Muscle layer of duodenum (tissue), 2 donors: ENCODE data around the gene TIAM1.

Experiments used
- H3K27ac ChIP-seq: one replicate; pipeline ENCODE4 v1.7.0; 2013; ENCODE audit warnings: mild to moderate bottlenecking, low read length
- H3K27me3 ChIP-seq: one replicate; pipeline ENCODE4 v1.7.0; 2013; ENCODE audit warnings: low read depth, mild to moderate bottlenecking, control low read depth, low read length
- H3K36me3 ChIP-seq, 2 donors: one replicate each; pipeline ENCODE4 v1.7.0; 2013; ENCODE audit warnings: low read length in 2 of 2, control low read depth in 1 of 2, mild to moderate bottlenecking in 1 of 2; ENCODE audit not compliant: insufficient read depth in 2 of 2, control insufficient read depth in 1 of 2
- H3K4me1 ChIP-seq, 2 donors: one replicate each; pipeline ENCODE4 v1.7.0; 2013; ENCODE audit warnings: low read length in 2 of 2, mild to moderate bottlenecking in 2 of 2, control low read depth in 1 of 2, moderate library complexity in 1 of 2; ENCODE audit not compliant: insufficient read depth in 2 of 2, control insufficient read depth in 1 of 2
- H3K4me3 ChIP-seq, 2 donors: one replicate each; pipeline ENCODE4 v1.7.0; 2013; ENCODE audit warnings: low read length in 2 of 2, low read depth in 1 of 2, mild to moderate bottlenecking in 1 of 2
- H3K9me3 ChIP-seq, 2 donors: one replicate each; pipeline ENCODE4 v1.7.0; 2013; ENCODE audit warnings: low read length in 2 of 2, control low read depth in 1 of 2, mild to moderate bottlenecking in 1 of 2; ENCODE audit not compliant: control insufficient read depth in 1 of 2
- donor health status: healthy.

Gene TIAM1

GRCh38 chr21:31162827-31163226 lies 181.2 kb downstream of the TIAM1 start:
- no peaks in the 10 kb centered on the region for H3K27me3 ChIP-seq
- H3K36me3 ChIP-seq: no peaks in the 10 kb centered on the region
- H3K4me1 ChIP-seq: no peaks in the 10 kb centered on the region
- H3K27ac ChIP-seq: no peak overlapping the region
- peaks cover 0 to under 1% of the 10 kb centered on the region in 2 donors for H3K9me3 ChIP-seq
- no peak overlapping the region for H3K4me3 ChIP-seq

DNA sequence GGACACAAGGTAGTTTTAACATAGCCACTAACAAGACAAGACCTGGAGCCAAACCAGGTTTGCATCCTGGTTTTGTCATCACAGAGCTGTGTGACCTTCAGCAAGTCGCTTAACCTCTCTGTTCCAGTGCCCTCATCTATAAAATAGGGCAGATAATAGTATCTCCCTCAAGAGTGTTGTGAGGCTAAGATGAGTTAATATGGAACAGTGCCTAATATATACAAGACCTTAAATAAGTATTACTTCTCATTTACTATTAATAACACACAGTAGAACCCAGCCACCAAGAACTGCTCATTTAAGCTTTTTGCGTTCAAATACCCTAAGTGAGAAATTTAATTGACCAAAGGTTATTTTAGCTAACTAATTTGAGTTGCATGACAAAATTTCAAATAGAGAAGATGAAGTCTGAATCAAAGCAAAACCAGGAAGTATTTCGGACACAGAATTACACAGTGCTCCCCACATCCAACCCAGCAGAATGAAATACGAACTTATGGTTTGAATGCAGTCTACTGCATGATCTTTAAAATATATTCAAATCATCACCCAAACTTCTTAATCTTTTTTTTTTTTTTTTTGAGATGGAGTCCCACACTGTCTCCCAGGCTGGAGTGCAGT lies 181.9 kb downstream of the TIAM1 start:
- Histone ChIP-seq H3K36me3 (no peaks in the 10 kb centered on the region), H3K9me3 (peaks cover 0 to 6% of the 10 kb centered on the region in 2 donors), H3K4me1 (no peaks in the 10 kb centered on the region), H3K27me3 (no peaks in the 10 kb centered on the region), H3K4me3 (no peak overlapping the region), H3K27ac (no peak overlapping the region)

DNA sequence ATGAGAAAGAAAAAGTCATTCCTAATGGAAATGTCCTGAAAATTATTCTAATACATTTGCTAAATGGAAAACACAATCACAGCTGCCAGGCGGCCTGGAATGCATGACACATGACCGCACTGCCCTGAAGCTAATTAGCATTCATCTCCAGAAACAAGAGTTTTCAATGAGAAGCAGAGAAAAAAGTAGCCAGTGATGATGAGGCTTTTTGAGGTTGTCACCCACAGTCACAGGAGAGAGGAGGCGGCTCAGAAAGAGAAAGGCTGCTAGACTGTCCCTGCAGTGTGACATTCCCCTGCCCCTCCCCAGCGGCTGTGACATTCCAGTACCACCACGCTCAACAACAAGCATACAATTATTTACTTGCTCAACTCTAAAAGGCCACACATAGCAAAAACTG lies 182.9 kb downstream of the TIAM1 start:
- Histone ChIP-seq H3K4me3 (no peak overlapping the region), H3K9me3 (peaks cover 0 to 12% of the 10 kb centered on the region in 2 donors), H3K27ac (no peak overlapping the region)

DNA sequence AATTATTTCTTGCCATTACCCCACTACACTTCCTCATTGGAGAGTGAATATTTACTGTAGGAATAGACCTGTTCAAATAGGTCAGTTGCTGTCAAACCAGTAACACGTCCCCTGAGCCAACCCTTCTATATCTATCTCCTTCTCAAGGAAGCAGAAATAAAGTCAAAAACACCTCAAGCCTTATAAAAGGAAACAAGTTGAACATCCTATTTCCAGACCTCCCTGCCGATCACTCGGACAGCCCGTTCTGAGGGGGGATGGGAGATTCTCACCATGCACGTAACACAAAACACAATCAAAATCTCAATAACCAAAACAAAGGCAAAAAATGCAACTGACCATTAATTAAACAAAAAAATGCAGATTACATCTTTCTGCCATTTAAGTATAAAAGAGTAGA lies 184.3 kb downstream of the TIAM1 start:
- no peaks in the 10 kb centered on the region for H3K27me3 ChIP-seq
- H3K9me3 ChIP-seq: peaks cover 0 to 17% of the 10 kb centered on the region in 2 donors
- no peaks in the 10 kb centered on the region for H3K36me3 ChIP-seq
- no peaks in the 10 kb centered on the region for H3K4me1 ChIP-seq
- H3K27ac ChIP-seq: no peak overlapping the region
- H3K4me3 ChIP-seq: peak overlapping the region in 1 of 2 donors; percentile 37

More for the DNA sequence above, 182.9 kb downstream of the TIAM1 start:
- Histone ChIP-seq H3K4me1 (no peaks in the 10 kb centered on the region), H3K27me3 (no peaks in the 10 kb centered on the region), H3K36me3 (no peaks in the 10 kb centered on the region)

DNA sequence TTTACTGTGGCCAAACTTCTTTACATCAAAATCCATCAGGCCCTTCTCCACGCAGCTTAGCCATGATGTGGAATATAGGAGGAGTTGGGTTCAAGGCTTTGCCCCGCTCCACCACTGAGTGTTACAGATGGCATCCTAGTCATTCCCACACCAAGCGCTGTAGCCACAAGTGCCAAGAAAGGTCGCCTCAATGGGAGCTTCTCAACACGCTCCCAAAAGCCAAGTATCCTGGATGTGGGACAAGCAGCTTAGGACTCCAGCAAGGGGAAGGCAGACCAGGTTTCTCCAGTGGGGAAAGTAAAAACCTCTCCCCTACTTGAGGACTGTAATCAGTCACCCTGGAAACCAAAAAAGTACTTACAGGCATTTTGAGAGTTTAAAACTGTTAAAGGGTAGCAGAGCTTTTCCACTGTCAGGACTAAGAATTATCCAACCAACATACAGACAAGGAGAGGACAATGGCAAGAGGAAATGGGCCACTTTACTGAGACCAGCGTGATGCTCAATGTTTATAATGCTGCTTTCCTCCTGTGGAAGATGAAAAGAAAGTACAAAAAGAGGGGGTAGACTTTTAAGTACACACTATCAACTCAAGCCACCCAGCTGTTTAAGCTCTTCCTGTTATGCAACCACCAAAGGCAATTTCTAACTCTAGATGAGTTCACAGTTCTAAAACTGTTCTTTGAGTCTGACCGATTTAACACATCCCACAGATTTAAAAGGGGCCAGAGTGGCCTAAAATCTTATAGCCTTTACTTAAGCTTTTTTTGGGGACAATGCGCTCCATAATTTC lies 185.1 kb downstream of the TIAM1 start:
- no peaks in the 10 kb centered on the region for H3K27me3 ChIP-seq
- no peak overlapping the region for H3K4me3 ChIP-seq
- no peak overlapping the region for H3K27ac ChIP-seq
- H3K4me1 ChIP-seq: no peaks in the 10 kb centered on the region
- H3K9me3 ChIP-seq: peaks cover 0 to 17% of the 10 kb centered on the region in 2 donors
- H3K36me3 ChIP-seq: no peaks in the 10 kb centered on the region

GRCh38 chr21:31157756-31158155 lies 186.3 kb downstream of the TIAM1 start:
- Histone ChIP-seq H3K27me3 (no peaks in the 10 kb centered on the region), H3K4me3 (no peak overlapping the region), H3K4me1 (no peaks in the 10 kb centered on the region), H3K36me3 (no peaks in the 10 kb centered on the region), H3K9me3 (peaks cover 0 to 17% of the 10 kb centered on the region in 2 donors), H3K27ac (no peak overlapping the region)

- no peaks in the 10 kb centered on the region for H3K27me3 ChIP-seq
- no peak overlapping the region for H3K27ac ChIP-seq
- H3K36me3 ChIP-seq: no peaks in the 10 kb centered on the region
- H3K4me3 ChIP-seq: no peak overlapping the region
- H3K4me1 ChIP-seq: no peaks in the 10 kb centered on the region
- H3K9me3 ChIP-seq: peaks cover 0 to 17% of the 10 kb centered on the region in 2 donors
Observed at GRCh38 chr21:31156662-31157061, 187.4 kb downstream of the TIAM1 start.

DNA sequence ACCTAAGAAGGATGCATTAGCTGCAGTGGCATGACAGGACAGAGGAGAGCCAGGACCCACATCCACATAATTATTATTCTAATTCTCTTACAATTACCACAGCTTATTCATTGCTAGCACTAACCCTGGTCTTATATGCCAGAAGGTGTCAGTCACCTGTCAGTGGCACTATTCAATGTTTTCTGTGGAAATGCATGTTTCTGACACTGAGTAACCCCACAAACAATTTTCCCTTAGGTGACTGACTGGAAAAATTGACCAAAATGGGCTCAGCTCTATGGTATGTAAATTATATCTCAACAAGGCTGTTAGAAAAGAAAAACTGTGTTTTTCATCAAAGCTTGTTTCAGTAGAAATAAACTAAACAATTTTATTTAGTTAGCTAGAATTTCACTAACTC lies 187.9 kb downstream of the TIAM1 start:
- H3K36me3 ChIP-seq: no peaks in the 10 kb centered on the region
- H3K4me1 ChIP-seq: no peaks in the 10 kb centered on the region
- H3K4me3 ChIP-seq: no peak overlapping the region
- H3K27me3 ChIP-seq: no peaks in the 10 kb centered on the region
- no peak overlapping the region for H3K27ac ChIP-seq
- peaks cover 0 to 17% of the 10 kb centered on the region in 2 donors for H3K9me3 ChIP-seq

DNA sequence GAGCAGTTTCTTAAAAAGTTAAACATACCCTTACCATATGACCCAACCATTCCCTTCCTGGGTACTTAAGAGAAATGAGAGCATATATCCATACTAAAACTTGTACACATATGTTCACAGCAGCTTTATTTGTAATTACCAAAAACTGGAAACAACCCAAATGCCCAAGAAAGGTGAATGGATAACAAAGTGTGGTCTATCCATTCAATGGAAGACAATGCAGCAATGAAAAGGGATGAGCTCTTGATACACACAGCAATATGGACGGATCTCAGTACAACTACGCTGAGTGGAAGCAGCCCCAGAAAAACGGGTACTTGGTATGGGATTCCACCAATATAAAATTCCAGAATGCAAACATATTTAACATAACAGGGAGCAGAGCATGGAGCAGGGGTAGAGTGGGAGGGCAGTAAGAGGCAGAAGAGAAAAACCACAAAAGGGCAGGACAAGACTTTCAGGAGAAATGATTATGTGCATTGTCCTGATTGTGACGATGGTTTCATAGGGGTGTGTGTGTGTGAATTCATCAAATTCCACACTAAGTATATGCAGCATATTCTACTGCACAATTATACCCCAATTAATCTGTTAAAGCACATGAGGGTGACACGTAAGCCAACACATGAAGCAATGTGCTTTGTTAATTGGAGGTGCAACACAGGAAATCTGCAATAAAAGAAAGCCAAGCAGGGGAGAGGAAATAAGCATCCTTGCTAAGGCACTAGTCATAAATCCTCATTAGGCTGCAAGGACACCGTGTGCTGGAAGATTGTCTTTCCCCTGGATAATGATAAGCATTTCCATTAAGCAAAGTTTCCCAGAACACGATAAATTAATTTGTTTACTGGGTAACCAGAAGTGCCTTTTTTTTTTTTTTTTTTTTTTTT lies 192.7 kb downstream of the TIAM1 start:
- H3K9me3 ChIP-seq: peaks cover 0 to 6% of the 10 kb centered on the region in 2 donors
- no peak overlapping the region for H3K4me3 ChIP-seq
- no peaks in the 10 kb centered on the region for H3K36me3 ChIP-seq
- H3K27me3 ChIP-seq: no peaks in the 10 kb centered on the region
- no peaks in the 10 kb centered on the region for H3K4me1 ChIP-seq
- no peak overlapping the region for H3K27ac ChIP-seq

- no peak overlapping the region for H3K4me3 ChIP-seq
- H3K27me3 ChIP-seq: no peaks in the 10 kb centered on the region
- H3K27ac ChIP-seq: no peak overlapping the region
- H3K9me3 ChIP-seq: no peaks in the 10 kb centered on the region
- H3K36me3 ChIP-seq: no peaks in the 10 kb centered on the region
- H3K4me1 ChIP-seq: no peaks in the 10 kb centered on the region
Observed at GRCh38 chr21:31145274-31145673, 198.8 kb downstream of the TIAM1 start.

DNA sequence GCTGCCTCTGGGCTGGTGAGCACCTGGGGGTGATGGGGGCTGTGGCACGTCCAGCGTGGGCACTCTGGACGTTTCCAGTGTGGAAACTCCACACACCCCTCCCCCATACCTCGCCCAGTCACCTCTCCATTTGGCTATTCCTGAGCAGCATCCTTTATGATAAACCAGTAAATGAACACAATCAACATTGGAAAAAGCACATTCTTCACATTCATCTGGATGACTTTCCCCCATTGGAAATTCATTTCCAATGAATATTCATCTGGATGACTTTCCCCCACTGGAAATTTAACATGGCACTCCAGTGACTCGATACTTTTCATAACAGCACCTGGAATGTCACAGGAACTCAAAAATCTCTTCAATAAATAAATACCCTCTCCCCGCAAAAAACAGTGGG lies 201.0 kb downstream of the TIAM1 start:
- Histone ChIP-seq H3K4me3 (no peak overlapping the region), H3K27ac (no peak overlapping the region), H3K4me1 (no peaks in the 10 kb centered on the region), H3K9me3 (no peaks in the 10 kb centered on the region), H3K36me3 (no peaks in the 10 kb centered on the region), H3K27me3 (no peaks in the 10 kb centered on the region)
